ENCODE data around the gene ABLIM3. TPM values are rescaled to one million over a fixed set of nuclear protein-coding genes. Genes with fewer than 3 reads are reported as not detected.

ABLIM3 gene
- total RNA-seq, 2 experiments from 2014 or later: not detected

DNA sequence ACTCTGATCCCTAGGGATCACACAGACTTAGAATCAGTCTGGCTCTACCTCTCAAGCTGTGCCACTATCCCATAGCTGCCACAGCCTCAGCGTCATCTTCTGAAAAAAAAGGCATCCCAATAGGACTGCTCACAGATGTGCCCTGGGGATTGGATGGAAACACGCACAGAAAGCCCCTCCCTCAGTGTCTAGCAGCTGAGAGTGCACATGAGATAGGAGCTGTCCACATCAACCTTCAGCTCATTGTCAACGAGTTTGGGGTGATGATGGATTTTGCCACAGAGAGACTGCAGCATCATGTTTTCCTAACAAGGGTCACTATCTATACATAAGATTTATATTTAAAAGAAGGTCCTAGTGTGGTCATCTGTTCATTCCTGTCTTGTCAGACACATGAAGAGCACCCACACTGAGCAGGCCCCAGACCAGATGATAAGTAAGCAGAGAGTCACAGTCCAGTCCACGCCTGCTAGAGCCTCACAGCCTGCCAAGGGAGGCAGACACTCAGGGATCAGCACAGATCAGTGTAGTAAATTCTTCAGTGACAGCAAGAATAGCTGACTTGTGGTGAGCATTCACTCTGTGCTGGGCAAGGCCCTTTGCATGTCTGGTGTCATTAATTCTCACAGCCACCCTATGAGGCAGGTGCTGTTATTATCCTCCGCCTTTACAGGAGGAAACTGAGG is 156.2 kb downstream of the ABLIM3 start:
- Mint-ChIP-seq H3K27me3 (no peaks in the 10 kb centered on the region), H3K9me3 (no peaks in the 10 kb centered on the region), H3K4me1 (ENCODE audit: low read depth) (peaks cover 19% of the 10 kb centered on the region), H3K36me3 (ENCODE audit: low read depth) (no peaks in the 10 kb centered on the region), H3K4me3 (no peak overlapping the region), H3K27ac (no peak overlapping the region)
- intact Hi-C loops (cut with micrococcal nuclease): no loop called here
- DNase-seq: no peak
- ChIA-PET POLR2A (interaction anchor here (0.8 to 1.4 kb wide), 3 partner anchors 10 to 142 kb away, joined by 3 to 6 read pairs (median 3); no protein-coding TSS in a partner anchor), CTCF (interaction anchor here (1.1 to 1.9 kb wide), 7 partner anchors 10 to 145 kb away, joined by 3 to 7 read pairs (median 6); no protein-coding TSS in a partner anchor)
- ATAC-seq: no peak
- TF ChIP-seq CTCF (IDR thresholded peaks at IDR 0.05): no peak

DNA sequence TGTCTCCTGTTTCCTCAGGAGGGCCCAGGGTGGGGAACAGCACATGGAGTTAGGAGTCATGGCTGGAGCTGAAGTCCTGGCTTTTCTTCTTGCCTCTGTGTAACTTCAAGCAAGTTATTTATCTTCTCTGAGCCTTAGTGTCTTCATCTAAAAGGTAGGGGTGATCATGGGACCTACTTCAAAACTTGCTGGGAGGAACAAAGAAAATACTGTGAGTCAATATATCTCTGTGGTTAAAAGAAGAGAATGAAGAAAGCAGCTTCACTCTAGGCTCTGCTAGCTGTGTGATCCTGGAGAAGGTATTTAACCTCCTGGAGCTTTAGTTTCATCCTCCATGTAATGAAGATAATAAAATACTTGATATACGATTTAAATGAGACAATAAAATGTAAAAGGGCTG is 156.9 kb downstream of the ABLIM3 start:
- POLR2A ChIA-PET: interaction anchor here (1.3 to 1.4 kb wide), 2 partner anchors 10 to 22 kb away, joined by 3 to 6 read pairs; no protein-coding TSS in a partner anchor
- Mint-ChIP-seq H3K27ac (no peak overlapping the region), H3K4me3 (no peak overlapping the region), H3K4me1 (ENCODE audit: low read depth) (peaks cover 19% of the 10 kb centered on the region), H3K36me3 (ENCODE audit: low read depth) (no peaks in the 10 kb centered on the region), H3K27me3 (no peaks in the 10 kb centered on the region), H3K9me3 (no peaks in the 10 kb centered on the region)
- intact Hi-C loops (cut with micrococcal nuclease): no loop called here
- TF ChIP-seq CTCF (IDR thresholded peaks at IDR 0.05): no peak
- peak; percentile 39 for ATAC-seq
- CTCF ChIA-PET: interaction anchor here (1.1 to 2.1 kb wide), 8 partner anchors 9 to 144 kb away, joined by 3 to 7 read pairs (median 6); no protein-coding TSS in a partner anchor
- DNase-seq: no peak

- ATAC-seq (no peak), DNase-seq (no peak)
- CTCF ChIA-PET: interaction anchor here (1.1 to 2.1 kb wide), 8 partner anchors 8 to 143 kb away, joined by 3 to 7 read pairs (median 6); no protein-coding TSS in a partner anchor
- Mint-ChIP-seq H3K27me3 (no peaks in the 10 kb centered on the region), H3K9me3 (no peaks in the 10 kb centered on the region), H3K36me3 (ENCODE audit: low read depth) (no peaks in the 10 kb centered on the region), H3K27ac (no peak overlapping the region), H3K4me3 (no peak overlapping the region), H3K4me1 (ENCODE audit: low read depth) (peaks cover 19% of the 10 kb centered on the region)
- no peak for TF ChIP-seq CTCF (IDR thresholded peaks at IDR 0.05)
- intact Hi-C loops (cut with micrococcal nuclease): no loop called here
- POLR2A ChIA-PET: interaction anchor here (1.1 to 1.3 kb wide), 2 partner anchors 9 to 10 kb away, joined by 3 to 6 read pairs; no protein-coding TSS in a partner anchor
Observed at GRCh38 chr5:149298842-149299404, 157.6 kb downstream of the ABLIM3 start.

DNA sequence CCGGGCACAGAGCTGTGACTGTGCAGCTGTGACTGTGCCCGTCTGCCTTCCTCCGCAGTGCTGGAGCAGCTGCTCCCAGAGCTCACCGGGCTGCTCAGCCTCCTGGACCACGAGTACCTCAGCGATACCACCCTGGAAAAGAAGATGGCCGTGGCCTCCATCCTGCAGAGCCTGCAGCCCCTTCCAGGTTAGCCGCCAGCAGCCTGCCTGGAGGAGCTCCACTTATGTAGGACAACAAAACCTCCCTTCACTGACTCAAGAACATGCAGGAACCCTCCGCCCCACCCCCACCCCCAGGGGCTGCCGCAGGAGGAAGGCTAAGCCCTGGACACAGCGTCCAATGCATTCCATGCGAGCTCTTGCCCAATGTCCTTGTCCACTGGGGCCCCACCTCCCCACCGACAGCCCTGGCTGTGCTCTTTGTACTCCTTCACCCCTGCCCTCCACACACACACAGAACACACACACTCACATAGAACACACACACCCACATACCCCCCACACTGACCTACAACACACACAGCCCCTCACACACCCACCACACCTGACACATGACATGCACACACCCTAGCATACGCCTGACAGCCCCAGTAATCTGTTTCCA is 158.3 kb downstream of the ABLIM3 start:
- DNase-seq: no peak
- Mint-ChIP-seq H3K4me1 (ENCODE audit: low read depth) (peaks cover 19% of the 10 kb centered on the region), H3K27me3 (no peaks in the 10 kb centered on the region), H3K27ac (no peak overlapping the region), H3K36me3 (ENCODE audit: low read depth) (no peaks in the 10 kb centered on the region), H3K9me3 (no peaks in the 10 kb centered on the region), H3K4me3 (no peak overlapping the region)
- TF ChIP-seq CTCF (IDR thresholded peaks at IDR 0.05): no peak
- no peak for ATAC-seq
- ChIA-PET CTCF (interaction anchor here (1.3 to 2.1 kb wide), 3 partner anchors 21 to 71 kb away, joined by 4 to 7 read pairs (median 6); no protein-coding TSS in a partner anchor), POLR2A (interaction anchor here (0.6 to 1.1 kb wide), 2 partner anchors 10 to 22 kb away, joined by 3 read pairs; no protein-coding TSS in a partner anchor)
- intact Hi-C loops (cut with micrococcal nuclease): no loop called here
